GM19025 (cell line): ENCODE measurements around the gene VSIG4.
"Not testable (repeated sequence)": the region's sequence is repeated elsewhere in the genome, so short reads cannot be mapped to it uniquely, and the experiment has no call there.

Experiments used
- ATAC-seq: cut with Tn5 transposase; IDR thresholded peaks from one replicate; pipeline ENCODE4 v1.9.1; 2021; ENCODE audit warnings: mild to moderate bottlenecking, low read depth, moderate library complexity; ENCODE audit not compliant: unreplicated experiment

Gene VSIG4, protein sequence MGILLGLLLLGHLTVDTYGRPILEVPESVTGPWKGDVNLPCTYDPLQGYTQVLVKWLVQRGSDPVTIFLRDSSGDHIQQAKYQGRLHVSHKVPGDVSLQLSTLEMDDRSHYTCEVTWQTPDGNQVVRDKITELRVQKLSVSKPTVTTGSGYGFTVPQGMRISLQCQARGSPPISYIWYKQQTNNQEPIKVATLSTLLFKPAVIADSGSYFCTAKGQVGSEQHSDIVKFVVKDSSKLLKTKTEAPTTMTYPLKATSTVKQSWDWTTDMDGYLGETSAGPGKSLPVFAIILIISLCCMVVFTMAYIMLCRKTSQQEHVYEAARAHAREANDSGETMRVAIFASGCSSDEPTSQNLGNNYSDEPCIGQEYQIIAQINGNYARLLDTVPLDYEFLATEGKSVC

GRCh38 chrX:66039944-66040343 is at the start of gene VSIG4:
TSS of gene VSIG4 (minus strand) at chrX:66040080. CDS start at chrX:66039998, 82 bp downstream.
- ATAC-seq = no peak

DNA sequence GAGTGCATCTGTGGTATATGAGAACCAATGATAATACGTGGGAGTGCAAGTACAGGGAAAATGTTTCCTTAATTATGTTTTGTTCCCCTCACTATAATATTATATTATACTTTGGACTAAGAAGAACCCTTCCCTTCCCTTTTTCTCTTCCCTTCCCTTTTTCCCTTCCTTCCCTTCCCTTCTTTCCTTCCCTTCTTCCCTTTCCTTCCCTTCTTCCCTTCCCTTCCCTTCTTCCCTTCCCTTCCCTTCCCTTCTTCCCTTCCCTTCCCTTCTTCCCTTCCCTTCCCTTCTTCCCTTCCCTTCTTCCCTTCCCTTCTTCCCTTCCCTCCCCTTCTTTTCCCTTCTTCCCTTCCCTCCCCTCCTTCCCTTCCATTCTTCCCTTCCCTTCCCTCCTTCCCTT is 36.9 kb upstream of the VSIG4 start:
- no peak for ATAC-seq

DNA sequence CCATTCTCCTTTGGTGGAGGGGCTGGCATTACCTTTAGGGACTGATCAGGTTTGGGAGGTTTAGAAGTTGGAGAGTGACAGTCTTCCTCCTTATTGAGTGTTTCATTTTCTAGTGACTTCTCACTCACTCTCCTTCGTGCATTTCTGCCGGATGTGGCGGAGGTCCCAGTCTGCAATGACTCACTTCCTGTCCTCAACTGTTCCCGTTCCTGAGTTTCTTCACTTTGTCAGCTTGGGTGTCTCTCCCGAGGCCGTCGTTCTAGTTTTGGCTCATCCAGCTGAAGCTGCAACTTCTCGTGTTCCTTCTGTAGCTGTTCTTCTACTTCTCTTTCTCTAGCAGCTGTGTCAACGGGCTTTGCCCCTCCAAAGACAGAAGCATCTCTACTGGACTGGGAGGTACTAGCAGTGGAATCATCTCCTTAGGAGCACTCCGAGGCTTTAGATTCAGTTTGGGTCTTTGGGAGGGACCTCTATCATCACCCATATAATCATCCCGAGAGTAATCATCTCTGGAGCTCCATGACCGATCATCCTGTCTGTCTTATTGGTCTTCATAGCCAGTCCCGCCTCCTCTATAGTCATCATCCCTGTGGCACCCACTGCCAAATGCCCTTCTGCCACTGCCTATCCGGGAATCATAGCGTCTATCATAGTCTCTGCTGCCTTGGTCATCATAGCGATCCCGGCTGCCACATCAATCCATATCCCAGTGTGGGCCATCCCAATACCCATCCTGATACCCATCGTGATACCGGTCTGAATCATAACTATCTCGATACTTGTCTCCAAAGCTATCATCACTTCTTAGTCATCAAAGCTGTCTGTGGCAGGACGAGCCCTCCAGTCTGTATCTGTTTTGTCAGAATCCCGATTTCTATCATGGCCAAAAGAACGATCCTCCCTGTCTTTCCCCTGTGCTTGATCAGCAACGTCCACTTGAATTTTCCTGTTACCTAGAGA is 35.3 kb upstream of the VSIG4 start:
- ATAC-seq = no peak

DNA sequence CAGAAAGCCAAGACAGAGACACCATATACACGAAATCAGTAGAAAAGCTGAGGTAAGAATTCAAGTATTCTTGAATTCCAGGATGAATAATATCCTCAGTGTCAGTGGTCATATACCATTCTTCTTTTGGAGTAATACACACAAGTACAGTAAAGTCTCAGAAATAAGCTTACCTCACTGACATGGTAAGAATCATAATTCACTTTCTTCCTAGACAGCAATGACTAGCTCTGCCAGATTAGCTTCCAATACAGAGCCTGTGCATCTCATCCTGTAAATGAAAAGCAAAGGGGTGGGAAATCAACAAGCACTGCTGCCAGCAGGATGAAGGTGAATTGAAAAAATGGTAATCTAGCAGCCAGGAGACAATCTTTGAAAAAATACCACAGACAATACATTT is 31.2 kb upstream of the VSIG4 start:
- no peak for ATAC-seq

DNA sequence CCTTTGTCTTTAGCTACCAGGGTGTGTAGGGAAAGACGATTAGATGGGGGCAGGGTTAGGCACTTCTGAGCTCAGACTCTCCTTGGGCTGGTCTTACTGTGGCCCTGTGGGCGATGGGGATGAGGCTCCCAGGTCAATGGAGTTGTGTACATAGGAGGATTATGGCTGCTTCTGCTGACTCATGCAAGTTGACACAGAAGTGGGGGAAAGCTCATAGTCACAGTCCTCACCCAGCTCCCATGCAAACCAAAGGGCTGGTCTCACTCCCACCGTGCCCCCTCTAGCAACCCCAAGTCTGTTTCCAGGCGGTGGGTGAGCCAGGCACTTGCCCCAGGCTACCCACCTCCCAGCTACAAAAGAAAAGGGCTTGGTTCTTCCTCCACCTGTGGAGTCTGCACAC is 24.4 kb upstream of the VSIG4 start:
- ATAC-seq = no peak

DNA sequence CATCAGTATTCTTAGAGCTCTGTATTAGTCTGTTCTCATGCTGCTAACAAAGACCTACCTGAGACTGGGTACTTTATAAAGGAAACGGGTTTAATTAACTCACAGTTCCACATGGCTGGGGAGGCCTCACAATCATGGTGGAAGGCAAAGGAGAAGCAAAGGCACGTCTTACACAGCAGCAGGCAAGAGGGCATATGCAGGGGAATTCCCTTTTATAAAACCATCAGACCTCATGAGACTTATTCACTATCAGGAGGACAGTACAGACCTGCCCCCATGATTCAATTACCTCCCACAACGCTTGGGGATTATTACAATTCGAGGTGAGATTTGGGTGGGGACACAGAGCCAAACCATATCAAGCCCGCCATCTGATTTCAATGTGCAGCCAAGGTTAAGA is 17.1 kb upstream of the VSIG4 start:
- ATAC-seq = not testable (repeated sequence)

GRCh38 chrX:66054978-66055377 is 15.1 kb upstream of the VSIG4 start:
- ATAC-seq = no peak

DNA sequence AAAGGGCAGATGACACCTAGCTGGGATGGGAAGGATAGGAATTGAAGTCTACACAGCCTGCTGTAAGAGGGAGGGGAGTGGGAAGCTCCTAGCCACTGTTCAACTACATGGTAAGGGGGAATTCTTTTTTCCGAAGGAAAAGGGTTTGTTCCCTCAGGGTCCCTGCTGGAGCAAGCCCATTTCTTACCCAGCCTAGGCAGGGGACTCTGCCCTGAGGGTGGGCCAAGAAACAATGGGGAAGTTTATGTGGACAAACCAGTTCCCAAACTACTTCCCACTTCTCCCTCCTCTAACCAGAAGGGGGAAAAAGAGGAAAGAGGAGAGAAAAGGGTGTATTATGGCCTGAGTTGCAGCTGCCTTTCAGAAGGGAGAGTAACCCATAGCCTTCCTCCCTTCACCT is 13.5 kb upstream of the VSIG4 start:
- no peak for ATAC-seq

DNA sequence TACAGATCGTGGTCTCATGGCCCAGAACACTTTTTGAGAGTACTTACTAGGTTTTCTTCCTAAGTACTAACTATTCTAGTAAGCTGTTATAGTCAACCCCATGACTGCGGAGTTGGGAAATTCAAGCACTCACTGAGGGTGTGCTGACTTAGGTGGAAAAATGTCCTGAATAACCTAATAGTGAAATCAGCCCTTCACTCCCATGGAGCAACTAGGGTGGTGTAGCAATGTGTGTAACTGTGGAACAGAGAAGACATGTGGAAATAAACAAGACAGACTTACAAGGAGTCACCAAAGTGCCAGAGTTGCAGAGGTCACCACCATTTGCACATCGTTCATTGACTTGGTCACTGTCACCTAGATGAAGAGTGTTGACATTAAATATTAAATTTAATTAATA is 12.1 kb upstream of the VSIG4 start:
- ATAC-seq = no peak

DNA sequence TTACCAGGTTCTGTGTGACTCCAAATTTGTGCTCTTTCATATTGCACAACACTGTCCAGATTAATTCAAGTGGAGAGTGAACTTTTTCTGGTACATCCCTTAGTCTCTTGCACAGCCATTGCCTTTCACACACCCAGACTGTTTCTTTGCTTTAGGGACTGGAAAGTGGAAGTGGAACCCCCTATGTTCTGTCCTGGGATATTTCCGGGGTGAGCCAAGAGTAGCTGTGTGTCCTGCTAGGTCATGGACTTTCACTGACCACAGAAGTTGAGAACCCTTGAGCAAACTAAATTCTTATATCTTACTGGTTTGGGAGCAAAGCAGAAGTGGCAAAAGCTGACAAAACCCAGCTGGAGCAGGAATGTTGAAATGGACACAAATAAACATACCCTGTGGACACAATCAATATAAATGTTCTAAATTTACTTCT is 10.3 kb upstream of the VSIG4 start:
- no peak for ATAC-seq

DNA sequence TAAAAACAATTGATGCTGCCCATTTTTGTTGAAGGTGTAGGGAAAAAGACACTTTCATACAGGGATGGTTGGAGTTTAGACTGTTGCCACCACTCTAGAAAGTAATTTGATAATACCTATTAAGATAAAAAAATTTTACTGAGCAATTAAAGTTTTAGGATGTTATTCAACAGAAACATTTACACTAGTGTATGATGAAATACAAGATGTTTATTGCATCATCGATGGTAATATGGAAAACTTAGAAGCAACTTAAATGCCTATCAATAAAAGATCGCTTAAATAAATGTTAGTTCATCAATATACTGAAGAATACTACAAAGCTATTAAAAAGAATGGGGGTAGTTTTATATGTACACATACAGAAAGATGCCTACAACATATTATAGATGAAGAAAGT is 9.2 kb upstream of the VSIG4 start:
- no peak for ATAC-seq

DNA sequence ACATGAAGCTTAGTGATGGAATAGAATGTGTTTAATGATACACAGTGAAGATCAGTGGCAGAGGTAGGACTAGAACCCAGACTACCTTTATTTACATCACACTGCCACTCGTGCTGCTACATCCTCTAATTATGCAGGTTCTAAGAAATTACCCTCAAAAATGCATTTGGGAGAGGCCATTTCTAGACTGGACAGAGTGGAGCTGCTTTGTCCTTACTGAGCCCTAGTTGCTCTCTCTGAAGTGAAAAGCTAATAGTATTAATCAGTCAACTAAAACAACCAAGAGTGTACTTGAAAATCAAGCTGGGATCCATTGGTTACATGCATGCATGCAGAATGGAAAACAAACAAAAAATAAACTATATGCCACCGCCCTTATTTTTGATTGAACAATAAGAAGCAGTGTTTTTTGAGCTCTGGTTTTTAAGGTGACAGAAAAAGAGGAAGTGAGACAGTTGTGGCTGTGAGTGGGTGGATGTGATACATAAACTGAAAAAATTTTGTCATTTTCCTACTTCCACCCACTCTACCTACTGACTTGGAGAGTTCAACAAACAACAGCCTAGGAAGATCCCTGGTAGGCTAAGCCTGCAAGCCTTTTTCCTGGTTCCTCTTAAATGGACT is 6.8 kb upstream of the VSIG4 start:
- ATAC-seq = peak; percentile 63

DNA sequence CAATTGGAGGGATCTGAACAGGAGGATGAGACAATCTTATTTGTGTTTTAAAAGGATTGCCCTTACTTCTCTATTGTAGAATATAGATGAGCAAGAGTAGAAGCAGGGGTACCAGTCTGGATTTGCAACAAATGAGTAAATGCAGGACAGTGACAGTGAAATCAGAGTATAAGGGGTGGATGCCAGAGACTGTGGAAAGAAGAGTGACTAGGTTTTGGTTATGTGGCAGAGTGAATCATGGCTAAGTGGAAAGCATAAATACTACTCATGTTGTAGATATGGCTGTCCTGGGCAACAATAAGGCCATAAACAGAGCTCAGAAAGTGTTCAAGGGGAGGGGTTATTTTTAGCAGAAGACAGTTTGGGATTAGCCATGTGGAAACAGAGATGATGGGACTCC is 6.0 kb upstream of the VSIG4 start:
- no peak for ATAC-seq

DNA sequence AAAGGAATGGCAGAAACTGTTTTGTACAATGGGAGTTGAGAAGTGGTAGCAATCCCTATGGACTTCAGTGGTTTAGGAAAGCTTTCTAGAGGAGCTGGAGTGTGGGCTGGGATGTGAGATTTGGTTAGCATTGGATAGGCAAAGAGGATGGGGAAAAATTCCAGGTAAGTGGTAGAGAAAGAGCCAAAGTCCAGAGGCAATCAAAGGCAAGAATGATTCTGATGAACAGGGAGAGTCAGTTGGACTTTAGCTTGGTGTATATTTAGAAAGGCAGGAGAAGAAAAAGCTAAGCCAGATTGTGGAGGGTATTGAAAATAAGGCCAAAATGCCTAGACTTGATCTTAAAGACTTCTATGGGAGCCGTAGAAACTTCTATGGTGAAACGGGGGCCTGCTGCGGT is 3.7 kb upstream of the VSIG4 start:
- ATAC-seq = no peak

- peak; percentile 54 for ATAC-seq
These were observed 2.6 kb upstream of the VSIG4 start for GRCh38 chrX:66042307-66043077.

- no peak for ATAC-seq
These were observed 1.8 kb downstream of the VSIG4 start for GRCh38 chrX:66038115-66038514.

DNA sequence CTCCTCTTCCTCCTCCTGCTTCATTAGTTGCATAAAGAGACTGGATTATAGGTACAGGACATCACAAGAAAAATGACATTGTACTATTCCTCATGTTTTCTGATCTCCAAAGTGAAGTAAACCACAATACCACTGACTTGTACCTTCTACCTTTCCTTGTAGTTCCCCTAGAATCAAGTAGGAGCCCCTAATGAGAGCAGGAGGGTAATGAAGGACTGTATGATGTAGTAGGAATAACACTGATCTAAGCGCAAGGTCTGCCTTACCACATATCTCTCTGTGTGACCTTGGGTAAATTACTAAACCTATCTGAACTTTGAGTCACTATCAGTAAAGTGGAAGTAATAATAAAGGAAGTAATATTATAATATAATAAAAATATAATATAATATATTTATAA is 3.6 kb downstream of the VSIG4 start:
- ATAC-seq = no peak

DNA sequence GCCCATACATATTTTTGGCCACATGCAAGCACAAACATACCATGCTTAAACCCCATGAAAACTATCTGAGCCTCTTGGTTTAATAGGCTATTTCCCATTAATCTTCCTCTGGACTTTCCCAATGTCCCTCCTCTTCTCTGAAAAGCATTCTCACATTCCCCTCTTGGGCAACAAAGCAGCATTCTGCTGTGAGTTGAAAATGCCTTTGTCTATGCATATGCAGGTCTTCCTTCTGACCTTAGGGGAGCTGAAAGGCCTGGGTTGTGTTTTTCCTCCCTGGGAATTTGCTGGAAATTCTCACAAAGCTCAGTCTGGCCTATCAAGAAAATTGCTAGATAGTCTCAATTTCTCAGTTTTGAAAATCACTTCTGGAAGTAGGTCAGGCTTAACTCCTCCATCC is 4.2 kb downstream of the VSIG4 start:
- ATAC-seq = no peak

DNA sequence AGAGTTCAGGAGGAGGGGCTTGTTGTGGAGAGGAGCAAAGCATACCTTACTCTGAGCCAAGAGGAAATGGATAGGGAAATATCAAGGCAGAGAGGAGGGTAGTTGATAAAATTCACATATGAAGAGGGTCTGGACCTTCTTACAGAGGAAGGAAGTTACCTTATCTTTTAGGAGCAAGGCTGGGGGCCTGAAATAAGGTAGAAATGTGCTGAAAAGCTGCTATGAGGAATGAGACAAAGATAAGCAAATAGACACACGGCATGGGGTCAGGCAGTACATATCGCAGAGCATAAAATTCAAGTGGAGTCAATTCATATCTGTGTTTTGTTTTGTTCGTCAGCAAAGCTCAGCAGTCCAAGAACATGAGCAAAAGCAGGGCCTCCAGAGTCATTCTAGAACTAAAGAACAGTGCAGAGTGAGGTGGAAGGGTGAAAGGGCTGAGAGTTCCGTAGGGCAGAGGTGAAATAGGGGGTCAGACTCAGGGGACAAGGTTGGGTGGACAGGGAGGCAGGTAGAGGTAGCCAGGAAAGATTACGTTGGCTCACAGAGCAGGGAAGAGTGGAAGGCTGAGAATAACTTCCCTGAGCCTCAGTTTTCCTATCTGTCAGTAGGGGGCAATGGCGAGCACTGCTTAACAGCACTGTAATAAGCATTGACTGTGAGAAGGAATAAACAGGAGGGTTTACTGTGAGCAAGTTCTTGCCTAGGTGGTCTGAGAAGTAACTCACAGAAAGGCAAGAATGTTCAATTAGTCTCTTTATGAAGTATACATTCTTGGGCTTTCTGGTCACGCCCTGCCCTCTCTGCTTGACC is 9.2 kb downstream of the VSIG4 start:
- ATAC-seq = no peak

DNA sequence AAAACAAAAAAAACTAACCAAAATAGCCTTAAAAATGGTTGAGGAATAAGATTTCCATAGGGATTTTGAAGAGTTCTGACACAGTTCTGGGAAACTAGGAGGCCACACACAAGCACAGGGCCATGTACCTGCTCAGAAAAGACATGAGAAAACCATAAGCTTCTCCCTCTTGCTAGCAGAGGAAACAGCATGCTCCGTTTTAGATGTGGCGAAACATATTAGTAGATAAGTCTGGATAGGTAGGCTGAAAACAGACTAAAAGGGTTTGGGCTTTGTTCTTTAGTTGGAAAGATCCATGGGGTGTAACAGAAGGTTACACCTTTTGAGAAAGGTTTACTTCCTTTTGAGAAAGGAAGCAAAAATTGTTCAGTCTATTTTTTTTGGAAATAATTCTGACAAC is 10.9 kb downstream of the VSIG4 start:
- ATAC-seq = no peak
